Measurements from ENCODE around the gene KCNJ6. TPM values are rescaled to one million over a fixed set of nuclear protein-coding genes. Genes with fewer than 3 reads are reported as not detected.

The KCNJ6 gene
- total RNA-seq, 1 experiment from 2014 or later: not detected

GRCh38 chr21:37696936-37697335 is 219.3 kb downstream of the KCNJ6 start:
- ChIA-PET POLR2A (no interaction called here), CTCF (no interaction called here), RAD21 (ENCODE audit: low non-redundant PET in 1 of 2, low total read pairs in 2 of 2, uncharacterized antibody in 2 of 2, unreplicated experiment in 2 of 2) (no interaction called here)
- H3K27me3 ChIP-seq (ENCODE audit: insufficient read depth, low read length): peaks cover 20% of the 10 kb centered on the region; the same call in 1 of the 2 replicates
- H3K4me3 ChIP-seq (replicated peaks in 1 of 2; ENCODE audit: low read depth in 1 of 2, low read length in 2 of 2): no peak overlapping the region
- no peak overlapping the region for H3K27ac ChIP-seq (ENCODE audit: low read depth, low read length)
- intact Hi-C loops (cut with micrococcal nuclease): no loop called here
- H2AFZ ChIP-seq (ENCODE audit: low read depth, low read length, poor library complexity, severe bottlenecking): no peak overlapping the region
- no TSS peak for BruUV-seq (replicated peaks)
- H3K9me3 ChIP-seq (ENCODE audit: control insufficient read depth in 1 of 2, insufficient read depth in 1 of 2, low read depth in 1 of 2, low read length in 2 of 2): no peaks in the 10 kb centered on the region
- H3K4me1 ChIP-seq (ENCODE audit: control insufficient read depth in 1 of 2, insufficient read depth in 2 of 2, low read length in 2 of 2): no peaks in the 10 kb centered on the region
- no peak overlapping the region for H3K4me2 ChIP-seq (ENCODE audit: low read length)
- no peak overlapping the region for H3K9ac ChIP-seq (ENCODE audit: low read length)
- no peak for DNase-seq (ENCODE audit: low read depth, low spot score)
- TF ChIP-seq CTCF (IDR thresholded peaks at IDR 0.05 in 2 of 3, conservative IDR thresholded peaks at IDR 0.05 in 1 of 3; ENCODE audit: borderline replicate concordance in 1 of 3, insufficient read depth in 1 of 3, low read depth in 2 of 3, low read length in 2 of 3) (no peak), TCF7L2 (IDR thresholded peaks at IDR 0.05; ENCODE audit: borderline replicate concordance, extremely low read depth, insufficient read depth, insufficient read length) (no peak), SP1 (IDR thresholded peaks at IDR 0.05; ENCODE audit: low read depth) (no peak), ZBTB33 (IDR thresholded peaks at IDR 0.05; ENCODE audit: extremely low read depth, insufficient replicate concordance, low read length) (no peak), POLR2AphosphoS5 (IDR thresholded peaks at IDR 0.05; ENCODE audit: low read depth, low read length) (no peak), FOSL1 (IDR thresholded peaks at IDR 0.05; ENCODE audit: low read depth) (no peak), YY1 (IDR thresholded peaks at IDR 0.05; ENCODE audit: extremely low read depth, insufficient replicate concordance, low read depth, low read length) (no peak), ELF1 (IDR thresholded peaks at IDR 0.05; ENCODE audit: borderline replicate concordance, low read depth) (no peak), REST (IDR thresholded peaks at IDR 0.05; ENCODE audit: low read depth) (no peak), ATF3 (IDR thresholded peaks at IDR 0.05) (no peak), SIN3A (IDR thresholded peaks at IDR 0.05; ENCODE audit: low read depth) (no peak), POLR2A (IDR thresholded peaks at IDR 0.05; ENCODE audit: borderline replicate concordance, extremely low read depth, insufficient read depth, insufficient read length) (no peak), EZH2 (IDR thresholded peaks at IDR 0.05) (no peak), ZFX (IDR thresholded peaks at IDR 0.05) (no peak), EGR1 (IDR thresholded peaks at IDR 0.05; ENCODE audit: low read depth) (no peak)
- no peaks in the 10 kb centered on the region for H3K36me3 ChIP-seq (ENCODE audit: control insufficient read depth in 1 of 2, insufficient read depth in 2 of 2, low read length in 2 of 2)
- no peaks in the 10 kb centered on the region for H4K20me1 ChIP-seq (ENCODE audit: insufficient read depth)
- ATAC-seq: no peak
- H3K9me2 ChIP-seq (ENCODE audit: insufficient read depth): no peaks in the 10 kb centered on the region
- no peaks in the 10 kb centered on the region for H3K79me2 ChIP-seq (ENCODE audit: insufficient read depth, low read length)

Data from HCT116 (cell line).